Gastrocnemius medialis (tissue), 4 donors: ENCODE data around the gene CDC42BPA. TPM values are rescaled to one million over a fixed set of nuclear protein-coding genes. Genes with fewer than 3 reads are reported as not detected.
"Not testable (repeated sequence)": the region's sequence is repeated elsewhere in the genome, so short reads cannot be mapped to it uniquely, and the experiment has no call there.

Experiments
- ATAC-seq, 2 donors: fragments of 150-250 bp; one replicate each; pipeline ENCODE4 v1.9.1; 2016
- DNase-seq, 2 donors: peaks; one replicate each; pipeline ENCODE4 v3.0.0-alpha.2; 2019
- H3K27ac ChIP-seq, 4 donors: fragments of 200-600 bp; sonication (generic); 1 replicate in 1 of 4; 2 replicates in 3 of 4; pipeline ENCODE4 v1.5.1; 2016 to 2018; ENCODE audit warnings: mild to moderate bottlenecking in 2 of 4, moderate library complexity in 1 of 4
- H3K27me3 ChIP-seq, 3 donors: fragments of 200-600 bp; sonication (generic) in 2 of 3; 1 replicate in 1 of 3; 2 replicates in 2 of 3; pipeline versions ENCODE4 v1.5.1 to v1.6.0; 2016 to 2019; ENCODE audit warnings: mild to moderate bottlenecking in 1 of 3, moderate library complexity in 1 of 3
- H3K36me3 ChIP-seq, 2 donors: fragments of 200-600 bp; sonication (generic) in 1 of 2; one replicate each; pipeline ENCODE4 v1.5.1; 2017 to 2018
- H3K4me1 ChIP-seq, 2 donors: fragments of 200-600 bp; sonication (generic) in 1 of 2; one replicate each; pipeline ENCODE4 v1.5.1; 2016 to 2017; ENCODE audit warnings: mild to moderate bottlenecking in 2 of 2
- H3K4me3 ChIP-seq, 4 donors: fragments of 200-600 bp; sonication (generic) in 3 of 4; 1 replicate in 1 of 4; 2 replicates in 3 of 4; pipeline ENCODE4 v1.5.1; 2016 to 2019; ENCODE audit warnings: mild to moderate bottlenecking in 2 of 4
- H3K9me3 ChIP-seq, 3 donors: fragments of 200-600 bp; sonication (generic) in 2 of 3; 1 replicate in 1 of 3; 2 replicates in 2 of 3; pipeline ENCODE4 v1.5.1; 2016 to 2019
- CTCF ChIP-seq, 5 experiments: fragments of 450-650 bp in 3 of 5; fragments of 200-600 bp in 2 of 5; sonication (generic) in 2 of 5; IDR thresholded peaks in 4 of 5; conservative IDR thresholded peaks in 1 of 5; 1 replicate in 4 of 5; 2 replicates in 1 of 5; pipeline ENCODE4 v1.5.1; 2016 to 2019; ENCODE audit warnings: antibody characterized with exemption in 5 of 5, mild to moderate bottlenecking in 3 of 5, moderate library complexity in 3 of 5
- POLR2A ChIP-seq, 2 donors: fragments of 450-650 bp; IDR thresholded peaks; one replicate each; pipeline ENCODE4 v1.6.1; 2017; ENCODE audit warnings: antibody characterized with exemption in 2 of 2, mild to moderate bottlenecking in 2 of 2, moderate library complexity in 2 of 2
- in situ Hi-C, 4 donors: fragments of 200-750 bp; cut with MboI; loops; one replicate each; pipeline versions ENCODE4 v1.15.0 to v1.8.0; 2017; ENCODE audit warnings: low sequenced_read_pairs in 4 of 4
- intact Hi-C: fragments of 100-400 bp; cut with DNase I; formaldehyde crosslinking; loops from one replicate; pipeline ENCODE4 v1.15.1; 2023; ENCODE audit warnings: low total_unique reads
- total RNA-seq, 4 donors: library from RNA; depleted of rRNA; stranded (reverse); fragments of >200 nt; gene quantifications; one replicate each; pipeline versions ENCODE4 v1.1.0 to v1.2.3, GENCODE V29; 2016

CDC42BPA gene
- total RNA-seq, 4 donors from 2014 or later: 13.9 to 30.6 (median 16.6) TPM

- no peaks in the 10 kb centered on the region for H3K9me3 ChIP-seq
- DNase-seq (no peak), ATAC-seq (no peak)
- H3K27me3 ChIP-seq: no peaks in the 10 kb centered on the region
- in situ Hi-C loops (no loop called here), intact Hi-C loops (no loop called here)
- no peaks in the 10 kb centered on the region for H3K36me3 ChIP-seq
- TF ChIP-seq CTCF (IDR thresholded peaks at IDR 0.05 in 4 of 5, conservative IDR thresholded peaks at IDR 0.05 in 1 of 5) (no peak), POLR2A (IDR thresholded peaks at IDR 0.05) (no peak)
- no peak overlapping the region for H3K4me3 ChIP-seq
- H3K4me1 ChIP-seq: peaks cover 14% of the 10 kb centered on the region in 2 donors
- no peak overlapping the region for H3K27ac ChIP-seq
Observed at GRCh38 chr1:227349967-227350366, 31.7 kb upstream of the CDC42BPA start.

GRCh38 chr1:227343727-227344551 lies 25.6 kb upstream of the CDC42BPA start:
- Histone ChIP-seq H3K4me3 (no peak overlapping the region), H3K4me1 (peaks cover 0 to 6% of the 10 kb centered on the region in 2 donors), H3K36me3 (no peaks in the 10 kb centered on the region), H3K27ac (no peak overlapping the region), H3K9me3 (no peaks in the 10 kb centered on the region), H3K27me3 (no peaks in the 10 kb centered on the region)
- in situ Hi-C loops (no loop called here), intact Hi-C loops (no loop called here)
- ATAC-seq: peak; percentile 49 to 63
- TF ChIP-seq POLR2A (IDR thresholded peaks at IDR 0.05): no peak
- TF ChIP-seq CTCF (IDR thresholded peaks at IDR 0.05 in 4 of 5, conservative IDR thresholded peaks at IDR 0.05 in 1 of 5): no peak
- no peak for DNase-seq

- no peak for TF ChIP-seq CTCF (IDR thresholded peaks at IDR 0.05 in 4 of 5, conservative IDR thresholded peaks at IDR 0.05 in 1 of 5)
- TF ChIP-seq POLR2A (IDR thresholded peaks at IDR 0.05): no peak
- no peak for DNase-seq
- Histone ChIP-seq H3K27ac (no peak overlapping the region), H3K4me1 (peaks cover 0 to 6% of the 10 kb centered on the region in 2 donors), H3K9me3 (no peaks in the 10 kb centered on the region), H3K27me3 (no peaks in the 10 kb centered on the region), H3K36me3 (no peaks in the 10 kb centered on the region), H3K4me3 (no peak overlapping the region)
- in situ Hi-C loops (no loop called here), intact Hi-C loops (no loop called here)
- ATAC-seq: no peak
Observed at GRCh38 chr1:227343206-227343605, 24.9 kb upstream of the CDC42BPA start.

- intact Hi-C loops: no loop called here
- H3K36me3 ChIP-seq: no peaks in the 10 kb centered on the region
Observed at GRCh38 chr1:227342075-227342829, 24.0 kb upstream of the CDC42BPA start.

GRCh38 chr1:227336136-227336535 lies 17.8 kb upstream of the CDC42BPA start:
- not testable (repeated sequence) for H3K27ac ChIP-seq, H3K4me3 ChIP-seq, H3K4me1 ChIP-seq

More at GRCh38 chr1:227342075-227342829, 24.0 kb upstream of the CDC42BPA start:
- no peak for ATAC-seq
- H3K27ac ChIP-seq: no peak overlapping the region
- DNase-seq: no peak
- H3K4me3 ChIP-seq: no peak overlapping the region
- in situ Hi-C loops: no loop called here
- H3K9me3 ChIP-seq: no peaks in the 10 kb centered on the region
- peaks cover 0 to 6% of the 10 kb centered on the region in 2 donors for H3K4me1 ChIP-seq
- no peak for TF ChIP-seq CTCF (IDR thresholded peaks at IDR 0.05 in 4 of 5, conservative IDR thresholded peaks at IDR 0.05 in 1 of 5)
- no peak for TF ChIP-seq POLR2A (IDR thresholded peaks at IDR 0.05)
- no peaks in the 10 kb centered on the region for H3K27me3 ChIP-seq

More at GRCh38 chr1:227336136-227336535, 17.8 kb upstream of the CDC42BPA start:
- intact Hi-C loops, ATAC-seq, DNase-seq, in situ Hi-C loops, H3K9me3 ChIP-seq, H3K27me3 ChIP-seq, H3K36me3 ChIP-seq: not testable (repeated sequence)
